ENCODE data around the gene CENPS.

The CENPS gene

DNA sequence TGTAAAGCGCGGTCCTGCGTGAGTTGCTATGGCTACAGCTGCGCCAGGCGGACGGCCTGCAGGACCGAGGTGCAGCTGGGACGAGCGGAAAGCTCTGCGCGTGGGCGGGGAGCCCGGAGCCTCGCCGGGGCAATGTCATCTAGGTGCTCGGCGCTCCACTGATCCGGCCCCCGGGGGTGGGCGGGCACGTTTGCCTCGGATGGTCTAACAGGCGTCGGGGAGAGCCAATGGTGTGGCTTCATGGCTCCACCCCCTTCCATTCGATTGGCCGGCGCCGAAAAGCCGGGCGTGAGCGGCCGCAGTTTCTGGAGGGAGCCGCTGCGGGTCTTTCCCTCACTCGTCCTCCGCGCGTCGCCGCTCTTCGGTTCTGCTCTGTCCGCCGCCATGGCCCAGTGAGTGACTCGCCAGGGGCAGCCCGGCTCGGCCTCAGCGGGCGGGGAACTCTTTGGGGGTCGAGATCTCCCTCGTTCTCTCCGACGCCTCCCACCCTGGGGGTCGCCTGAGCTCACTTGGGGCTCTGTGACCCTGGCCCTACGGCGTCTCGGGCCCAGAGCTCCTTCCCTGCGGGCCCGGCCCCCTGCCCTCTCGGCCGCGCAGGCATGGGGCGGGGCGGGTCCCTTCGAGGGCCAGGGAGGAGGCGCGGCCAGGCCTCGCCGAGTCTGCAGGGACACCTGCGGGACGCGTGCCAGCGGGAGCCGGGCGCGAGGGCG, 31.3 kb upstream of the CENPS start, which contains the start of gene PGD:
TSS of gene PGD (plus strand) at position 331 of the 710 bp plus-strand sequence. CDS start at position 385, 54 bp downstream.
- H3K4me1 ChIP-seq = peaks cover 0 to 15% (median 11%) of the 10 kb centered on the region in 4 donors
- DNase-seq = peak; percentile 98
- H3K27me3 ChIP-seq = no peaks in the 10 kb centered on the region
- peak within 1 kb of the TSS; percentile 81 to 88 for H3K27ac ChIP-seq
- TF ChIP-seq, protein P1, sequence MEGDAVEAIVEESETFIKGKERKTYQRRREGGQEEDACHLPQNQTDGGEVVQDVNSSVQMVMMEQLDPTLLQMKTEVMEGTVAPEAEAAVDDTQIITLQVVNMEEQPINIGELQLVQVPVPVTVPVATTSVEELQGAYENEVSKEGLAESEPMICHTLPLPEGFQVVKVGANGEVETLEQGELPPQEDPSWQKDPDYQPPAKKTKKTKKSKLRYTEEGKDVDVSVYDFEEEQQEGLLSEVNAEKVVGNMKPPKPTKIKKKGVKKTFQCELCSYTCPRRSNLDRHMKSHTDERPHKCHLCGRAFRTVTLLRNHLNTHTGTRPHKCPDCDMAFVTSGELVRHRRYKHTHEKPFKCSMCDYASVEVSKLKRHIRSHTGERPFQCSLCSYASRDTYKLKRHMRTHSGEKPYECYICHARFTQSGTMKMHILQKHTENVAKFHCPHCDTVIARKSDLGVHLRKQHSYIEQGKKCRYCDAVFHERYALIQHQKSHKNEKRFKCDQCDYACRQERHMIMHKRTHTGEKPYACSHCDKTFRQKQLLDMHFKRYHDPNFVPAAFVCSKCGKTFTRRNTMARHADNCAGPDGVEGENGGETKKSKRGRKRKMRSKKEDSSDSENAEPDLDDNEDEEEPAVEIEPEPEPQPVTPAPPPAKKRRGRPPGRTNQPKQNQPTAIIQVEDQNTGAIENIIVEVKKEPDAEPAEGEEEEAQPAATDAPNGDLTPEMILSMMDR (IDR thresholded peaks at IDR 0.05) = peak in 1 of 2 experiments; percentile 14
- intact Hi-C loops (cut with DNase I; ENCODE audit: low total_unique reads) = no loop called here
- peaks cover 10 to 13% (median 13%) of the 10 kb centered on the region in 3 donors for H3K36me3 ChIP-seq
- H3K4me3 ChIP-seq = peak within 1 kb of the TSS; percentile 83 to 92
- H3K9me3 ChIP-seq = no peaks in the 10 kb centered on the region

GRCh38 chr1:10399444-10399941, 30.7 kb upstream of the CENPS start:
- intact Hi-C loops (cut with DNase I; ENCODE audit: low total_unique reads) = no loop called here
- H3K4me1 ChIP-seq = peaks cover 0 to 15% (median 11%) of the 10 kb centered on the region in 4 donors
- DNase-seq = peak; percentile 31 to 72
- H3K4me3 ChIP-seq = peak overlapping the region; percentile 83 to 92
- no peaks in the 10 kb centered on the region for H3K9me3 ChIP-seq
- peak overlapping the region; percentile 81 to 88 for H3K27ac ChIP-seq
- H3K36me3 ChIP-seq = peaks cover 16 to 19% (median 19%) of the 10 kb centered on the region in 3 donors
- TF ChIP-seq, protein P1 (IDR thresholded peaks at IDR 0.05) = no peak
- H3K27me3 ChIP-seq = no peaks in the 10 kb centered on the region

- peak overlapping the region; percentile 83 to 92 for H3K4me3 ChIP-seq
- H3K36me3 ChIP-seq = peaks cover 21 to 24% (median 24%) of the 10 kb centered on the region in 3 donors
- no peaks in the 10 kb centered on the region for H3K27me3 ChIP-seq
- TF ChIP-seq, protein P1 (IDR thresholded peaks at IDR 0.05) = no peak
- no peak for DNase-seq
- intact Hi-C loops (cut with DNase I; ENCODE audit: low total_unique reads) = no loop called here
- H3K4me1 ChIP-seq = peaks cover 0 to 15% (median 11%) of the 10 kb centered on the region in 4 donors
- H3K9me3 ChIP-seq = no peaks in the 10 kb centered on the region
- peak overlapping the region; percentile 81 to 88 for H3K27ac ChIP-seq
Measured at GRCh38 chr1:10400013-10400412, 30.2 kb upstream of the CENPS start.

DNA sequence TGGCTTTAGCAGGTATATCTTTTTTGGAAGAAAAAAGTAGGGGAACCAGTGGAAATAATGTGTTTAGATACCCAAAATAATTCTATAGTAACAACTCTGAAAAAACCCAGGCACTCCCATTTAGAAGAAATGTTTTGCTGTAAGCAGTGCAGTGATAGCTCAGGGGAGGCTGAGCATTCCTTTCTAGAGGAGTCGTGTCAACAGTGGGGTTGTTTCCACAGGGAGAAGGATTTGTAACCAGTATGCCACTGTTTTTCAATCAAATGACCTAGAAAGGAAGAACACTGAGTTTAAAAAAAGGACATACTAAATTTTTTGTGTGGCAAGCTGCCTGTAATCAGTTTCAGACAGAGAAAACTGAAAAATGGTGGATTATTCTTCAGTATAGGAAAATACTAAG, 29.0 kb upstream of the CENPS start:
- TF ChIP-seq, protein P1 (IDR thresholded peaks at IDR 0.05) = no peak
- Histone ChIP-seq H3K27ac (no peak overlapping the region), H3K4me3 (no peak overlapping the region), H3K27me3 (no peaks in the 10 kb centered on the region), H3K4me1 (peaks cover 0 to 15% (median 11%) of the 10 kb centered on the region in 4 donors), H3K9me3 (no peaks in the 10 kb centered on the region), H3K36me3 (peaks cover 34 to 37% (median 35%) of the 10 kb centered on the region in 3 donors)
- DNase-seq = no peak
- intact Hi-C loops (cut with DNase I; ENCODE audit: low total_unique reads) = no loop called here

GRCh38 chr1:10402729-10403274, 27.4 kb upstream of the CENPS start:
- TF ChIP-seq, protein P1 (IDR thresholded peaks at IDR 0.05) = no peak
- intact Hi-C loops (cut with DNase I; ENCODE audit: low total_unique reads) = no loop called here
- Histone ChIP-seq H3K4me3 (no peak overlapping the region), H3K4me1 (peaks cover 0 to 14% (median 11%) of the 10 kb centered on the region in 4 donors), H3K27ac (no peak overlapping the region), H3K27me3 (no peaks in the 10 kb centered on the region), H3K9me3 (no peaks in the 10 kb centered on the region), H3K36me3 (peaks cover 49 to 52% (median 50%) of the 10 kb centered on the region in 3 donors)
- DNase-seq = no peak
